Measurements from ENCODE around the gene MRPL49. TPM values are rescaled to one million over a fixed set of nuclear protein-coding genes. Genes with fewer than 3 reads are reported as not detected.
A peak's percentile ranks its signal among the peaks of the same experiment; 100 is the strongest.

Gene MRPL49
- total and polyA plus RNA-seq, 9 of the 15 experiments (the other 6 are each of a cell fraction or from before 2014, with no cell fraction given), result 74.3 to 132 (median 91.2) TPM

GRCh38 chr11:65107751-65108468 is 14.2 kb upstream of the MRPL49 start (continued):
- TF ChIP-seq ZHX1 (conservative IDR thresholded peaks at IDR 0.05; ENCODE audit: low read length) (no peak), RBM39 (optimal IDR thresholded peaks at IDR 0.05; ENCODE audit: low read depth, low read length) (no peak), GTF2F1 (IDR thresholded peaks at IDR 0.05; ENCODE audit: low read depth, low read length) (no peak), ZBTB33 (CRISPR knock-in tag; IDR thresholded peaks at IDR 0.05) (peak; percentile 57; the same call in 1 of the 2 replicates), POLR2G (IDR thresholded peaks at IDR 0.05; ENCODE audit: low read depth, low read length) (peak; percentile 30; the same call in 1 of the 2 replicates), ATF4 (CRISPR knock-in tag; IDR thresholded peaks at IDR 0.05) (no peak), FOXP1 (CRISPR knock-in tag; IDR thresholded peaks at IDR 0.05) (no peak), ZBTB17 (CRISPR knock-in tag; IDR thresholded peaks at IDR 0.05) (no peak)
